Neural crest cell (in vitro differentiated cells): ENCODE measurements around the gene ZSWIM7. TPM values are rescaled to one million over a fixed set of nuclear protein-coding genes. Genes with fewer than 3 reads are reported as not detected.

Experiments
- DNase-seq: peaks from one replicate; pipeline ENCODE4 v3.0.0; 2021; ENCODE audit warnings: low read depth, mixed read lengths, low spot score
- H3K27ac Mint-ChIP-seq: one replicate; pipeline ENCODE4 v1.8.0; 2021; ENCODE audit warnings: mild to moderate bottlenecking, mixed read lengths; ENCODE audit not compliant: unreplicated experiment
- H3K27me3 Mint-ChIP-seq: 2 replicates; pipeline ENCODE4 v1.8.0; 2021; ENCODE audit warnings: low read depth, mild to moderate bottlenecking, mixed read lengths
- H3K36me3 Mint-ChIP-seq: 2 replicates; pipeline ENCODE4 v1.8.0; 2021; ENCODE audit warnings: low read depth, mild to moderate bottlenecking, mixed read lengths
- H3K4me1 Mint-ChIP-seq: 2 replicates; pipeline ENCODE4 v1.8.0; 2021; ENCODE audit warnings: mixed read lengths
- H3K4me3 Mint-ChIP-seq: one replicate; pipeline ENCODE4 v1.8.0; 2021; ENCODE audit warnings: mild to moderate bottlenecking, mixed read lengths
- H3K9me3 Mint-ChIP-seq: 2 replicates; pipeline ENCODE4 v1.8.0; 2021; ENCODE audit warnings: mixed read lengths
- long read RNA-seq: library from polyadenylated mRNA; unstranded; transcript quantifications from one replicate; pipeline ENCODE4 v2.0.0, GENCODE V29; 2020
- total RNA-seq: library from RNA; stranded (reverse); gene quantifications from 2 replicates; pipeline ENCODE4 v1.2.1, GENCODE V29; 2021
- TF ChIP-seq, protein P1 (sequence below): fragments of 200-600 bp; sonication (generic); conservative IDR thresholded peaks from 2 replicates; pipeline ENCODE4 v1.5.0; 2021; ENCODE audit warnings: antibody characterized with exemption, mild to moderate bottlenecking

Gene ZSWIM7, protein sequence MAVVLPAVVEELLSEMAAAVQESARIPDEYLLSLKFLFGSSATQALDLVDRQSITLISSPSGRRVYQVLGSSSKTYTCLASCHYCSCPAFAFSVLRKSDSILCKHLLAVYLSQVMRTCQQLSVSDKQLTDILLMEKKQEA
- total RNA-seq, result 39.0 and 41.9 TPM in 2 replicates
- long read RNA-seq, transcript ZSWIM7-201 (5 exons, 2,008 nt), result major isoform, 13 of 42 reads
- long read RNA-seq, partial matches to known transcripts, result 0 of 42 reads
- long read RNA-seq, other reads (novel, unspliced or antisense), result 20 of 42 reads

DNA sequence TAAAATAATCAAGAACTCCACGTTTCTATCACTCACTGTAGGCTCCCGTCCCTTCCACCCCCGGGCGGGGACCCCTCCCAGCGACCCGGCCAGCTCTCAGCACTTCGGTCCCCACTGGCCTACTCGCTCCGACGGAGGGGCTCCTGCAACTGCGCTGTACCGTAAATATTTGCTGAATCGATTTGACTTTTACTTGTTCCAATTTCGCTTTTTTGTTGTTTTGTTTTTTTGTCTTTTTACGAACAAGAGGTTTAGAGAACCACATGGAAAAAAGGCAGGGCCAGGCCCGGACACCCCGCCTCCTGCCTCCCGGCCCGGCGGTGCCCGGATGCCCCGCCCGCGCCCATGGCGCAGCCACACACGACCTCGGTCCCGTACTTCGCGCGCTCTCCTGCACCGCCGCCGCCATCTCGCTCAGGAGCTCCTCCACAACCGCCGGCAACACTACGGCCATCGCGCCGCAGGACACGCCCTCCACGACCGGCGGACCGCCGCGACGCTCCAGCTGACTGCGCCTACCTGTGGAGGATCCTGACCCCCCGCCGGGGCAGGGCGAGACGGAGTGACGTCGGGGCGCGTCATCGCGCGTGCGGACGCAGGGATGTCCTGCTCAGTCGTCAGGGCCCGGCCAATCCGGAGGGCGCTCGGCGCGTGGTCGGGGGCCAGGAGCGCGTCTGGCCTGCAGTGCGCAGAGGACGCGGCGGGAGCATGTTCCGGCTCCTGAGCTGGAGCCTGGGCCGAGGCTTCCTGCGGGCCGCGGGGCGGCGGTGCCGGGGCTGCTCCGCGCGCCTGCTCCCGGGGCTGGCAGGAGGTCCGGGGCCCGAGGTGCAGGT is at the start of gene ZSWIM7, which contains the start of gene TTC19:
Gene ZSWIM7 (minus strand): TSS at position 564 of the 833 bp plus-strand sequence. CDS start 110 bp downstream, at position 454.
Gene TTC19 (plus strand): TSS at position 684 of the 833 bp plus-strand sequence. CDS start 25 bp downstream, at position 709.
- Mint-ChIP-seq H3K4me1 (peaks cover 29% of the 10 kb centered on the region), H3K27me3 (no peaks in the 10 kb centered on the region), H3K36me3 (peaks cover 30% of the 10 kb centered on the region), H3K4me3 (peak within 1 kb of the TSS; percentile 93), H3K27ac (peak within 1 kb of the TSS; percentile 96), H3K9me3 (peaks cover 6% of the 10 kb centered on the region)
- peak; percentile 92 for DNase-seq
- TF ChIP-seq, protein P1, sequence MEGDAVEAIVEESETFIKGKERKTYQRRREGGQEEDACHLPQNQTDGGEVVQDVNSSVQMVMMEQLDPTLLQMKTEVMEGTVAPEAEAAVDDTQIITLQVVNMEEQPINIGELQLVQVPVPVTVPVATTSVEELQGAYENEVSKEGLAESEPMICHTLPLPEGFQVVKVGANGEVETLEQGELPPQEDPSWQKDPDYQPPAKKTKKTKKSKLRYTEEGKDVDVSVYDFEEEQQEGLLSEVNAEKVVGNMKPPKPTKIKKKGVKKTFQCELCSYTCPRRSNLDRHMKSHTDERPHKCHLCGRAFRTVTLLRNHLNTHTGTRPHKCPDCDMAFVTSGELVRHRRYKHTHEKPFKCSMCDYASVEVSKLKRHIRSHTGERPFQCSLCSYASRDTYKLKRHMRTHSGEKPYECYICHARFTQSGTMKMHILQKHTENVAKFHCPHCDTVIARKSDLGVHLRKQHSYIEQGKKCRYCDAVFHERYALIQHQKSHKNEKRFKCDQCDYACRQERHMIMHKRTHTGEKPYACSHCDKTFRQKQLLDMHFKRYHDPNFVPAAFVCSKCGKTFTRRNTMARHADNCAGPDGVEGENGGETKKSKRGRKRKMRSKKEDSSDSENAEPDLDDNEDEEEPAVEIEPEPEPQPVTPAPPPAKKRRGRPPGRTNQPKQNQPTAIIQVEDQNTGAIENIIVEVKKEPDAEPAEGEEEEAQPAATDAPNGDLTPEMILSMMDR, result no peak

DNA sequence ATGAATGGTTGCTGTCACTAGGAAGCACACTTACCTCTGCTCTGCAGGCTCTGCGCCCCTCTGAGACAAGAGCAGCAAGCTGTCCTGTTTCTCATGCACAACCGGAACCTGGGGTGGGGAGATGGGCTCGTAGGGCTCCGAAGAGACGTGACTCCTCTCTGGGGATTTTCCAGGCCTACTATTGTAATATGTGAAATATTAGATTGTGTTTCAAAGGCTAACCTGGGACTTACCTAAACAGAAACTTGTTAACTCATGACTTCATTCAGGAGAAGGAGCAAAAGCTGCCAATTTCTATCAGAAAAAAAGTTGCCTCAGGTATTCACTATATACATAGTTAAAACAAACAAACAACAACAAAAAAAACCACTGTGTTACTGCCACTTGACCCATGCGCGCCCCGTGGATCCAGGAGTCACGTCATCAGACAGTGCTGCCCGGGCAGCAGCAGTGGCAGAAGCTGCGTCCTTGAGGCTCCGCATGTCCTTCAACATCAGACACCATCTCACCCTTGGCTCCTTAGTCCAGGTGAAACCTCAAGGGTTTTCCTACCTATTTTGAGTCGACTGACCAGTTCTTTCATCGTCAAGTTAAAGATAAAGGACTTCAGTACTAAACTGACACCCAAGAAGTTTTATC is 49.4 kb upstream of the ZSWIM7 start:
- Mint-ChIP-seq H3K4me3 (no peak overlapping the region), H3K36me3 (peaks cover 46% of the 10 kb centered on the region)

DNA sequence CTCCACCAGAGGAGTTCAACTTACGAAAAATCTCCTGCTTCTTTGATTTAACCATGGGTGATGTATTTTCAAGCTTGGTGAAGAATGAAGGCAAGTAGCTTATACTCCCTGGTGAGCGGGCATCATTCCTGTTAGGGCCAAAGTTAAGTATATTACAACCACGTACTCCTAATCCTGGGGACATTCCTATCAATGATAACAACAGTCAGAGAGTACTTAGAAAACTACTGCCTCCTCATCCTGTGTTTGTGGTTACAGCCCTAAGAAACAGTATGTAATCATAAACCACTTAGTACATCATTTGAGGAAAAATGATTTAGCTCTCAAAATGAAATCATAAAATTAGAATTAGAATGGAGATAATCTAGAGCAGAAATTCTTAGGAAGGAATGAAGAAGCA is 47.5 kb upstream of the ZSWIM7 start:
- Mint-ChIP-seq H3K9me3 (no peaks in the 10 kb centered on the region), H3K4me1 (no peaks in the 10 kb centered on the region), H3K27me3 (no peaks in the 10 kb centered on the region), H3K27ac (no peak overlapping the region), H3K4me3 (no peak overlapping the region), H3K36me3 (peaks cover 38% of the 10 kb centered on the region)
- no peak for DNase-seq
- TF ChIP-seq, protein P1, result no peak

More for the DNA sequence above, 49.4 kb upstream of the ZSWIM7 start:
- no peak for DNase-seq
- Mint-ChIP-seq H3K27ac (no peak overlapping the region), H3K9me3 (peaks cover 6% of the 10 kb centered on the region), H3K27me3 (no peaks in the 10 kb centered on the region), H3K4me1 (no peaks in the 10 kb centered on the region)
- TF ChIP-seq, protein P1, result no peak

DNA sequence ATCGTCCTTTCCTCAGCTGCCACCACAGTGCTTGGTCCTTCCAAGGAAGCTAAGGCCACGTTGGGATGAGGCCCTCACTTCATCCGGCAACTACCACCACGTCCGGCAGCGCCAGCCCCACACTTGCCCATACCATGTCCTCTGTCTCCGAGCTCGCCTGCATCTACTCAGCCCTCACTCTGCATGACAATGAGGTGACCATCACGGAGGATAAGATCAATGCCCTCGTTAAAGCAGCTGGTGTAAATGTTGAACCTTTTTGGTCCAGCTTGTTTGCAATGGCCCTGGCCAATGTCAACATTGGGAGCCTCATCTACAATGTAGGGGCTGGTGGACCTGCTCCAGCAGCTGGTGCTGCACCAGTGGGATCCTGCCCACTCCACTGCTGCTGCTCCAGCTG is 45.0 kb upstream of the ZSWIM7 start:
- DNase-seq, result no peak
- no peaks in the 10 kb centered on the region for H3K27me3 Mint-ChIP-seq
- H3K36me3 Mint-ChIP-seq, result peaks cover 37% of the 10 kb centered on the region
- H3K9me3 Mint-ChIP-seq, result no peaks in the 10 kb centered on the region
- H3K27ac Mint-ChIP-seq, result no peak overlapping the region
- H3K4me3 Mint-ChIP-seq, result no peak overlapping the region
- H3K4me1 Mint-ChIP-seq, result no peaks in the 10 kb centered on the region
- TF ChIP-seq, protein P1, result no peak

DNA sequence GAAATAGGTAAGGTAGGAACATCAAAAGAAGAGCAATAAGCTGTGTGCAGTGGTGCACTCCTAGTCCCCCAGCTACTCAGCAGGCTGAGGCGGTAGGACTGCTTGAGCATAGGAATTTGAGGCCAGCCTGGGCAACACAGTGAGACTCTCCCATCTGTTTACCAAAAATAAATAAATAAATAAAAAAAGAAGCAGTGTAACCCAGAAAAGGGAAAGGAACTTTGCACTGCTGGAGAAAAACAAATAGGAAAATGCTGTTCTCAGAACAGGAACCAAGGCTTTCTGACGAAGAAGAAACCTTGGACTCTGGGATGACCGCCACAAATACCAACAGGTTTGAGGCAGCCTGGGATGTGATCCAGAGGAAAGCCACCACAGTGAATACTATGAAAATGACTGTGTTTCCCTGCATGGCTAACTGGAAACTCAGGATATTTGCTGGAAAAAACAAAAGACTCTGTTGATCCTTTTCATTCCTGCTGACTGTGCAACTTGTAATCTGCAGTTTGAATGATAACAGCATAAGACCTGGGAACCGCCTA is 41.3 kb upstream of the ZSWIM7 start:
- H3K36me3 Mint-ChIP-seq, result peaks cover 44% of the 10 kb centered on the region
- H3K9me3 Mint-ChIP-seq, result peaks cover 1% of the 10 kb centered on the region
- H3K27me3 Mint-ChIP-seq, result no peaks in the 10 kb centered on the region
- no peak overlapping the region for H3K4me3 Mint-ChIP-seq
- H3K27ac Mint-ChIP-seq, result no peak overlapping the region
- TF ChIP-seq, protein P1, result no peak
- no peak for DNase-seq
- no peaks in the 10 kb centered on the region for H3K4me1 Mint-ChIP-seq
